H9 (cell line): ENCODE measurements around the gene P3H2. TPM values are rescaled to one million over a fixed set of nuclear protein-coding genes. Genes with fewer than 3 reads are reported as not detected.

Source experiments
- DNase-seq: peaks from one replicate; pipeline ENCODE4 v3.0.0-alpha.2; 2017
- H2AFZ ChIP-seq: one replicate; pipeline ENCODE4 v1.6.1; 2013; ENCODE audit warnings: mild to moderate bottlenecking, low read length, control low read depth, moderate library complexity
- H2AK5ac ChIP-seq: 2 replicates; pipeline ENCODE4 v1.6.1; 2013; ENCODE audit warnings: low read length, control low read depth, mixed read lengths; ENCODE audit not compliant: insufficient read length
- H2BK120ac ChIP-seq: one replicate; pipeline ENCODE4 v1.6.1; 2013; ENCODE audit warnings: low read depth, mild to moderate bottlenecking, low read length, control low read depth, inconsistent platforms; ENCODE audit not compliant: poor library complexity, severe bottlenecking
- H2BK12ac ChIP-seq: 2 replicates; pipeline ENCODE4 v1.6.1; 2013; ENCODE audit warnings: low read length, control low read depth, mixed read lengths, low read depth; ENCODE audit not compliant: insufficient read length
- H2BK15ac ChIP-seq: 2 replicates; pipeline ENCODE4 v1.6.1; 2013; ENCODE audit warnings: low read depth, low read length, control low read depth
- H2BK20ac ChIP-seq: one replicate; pipeline ENCODE4 v1.6.1; 2013; ENCODE audit warnings: low read depth, mild to moderate bottlenecking, low read length, control low read depth, inconsistent platforms; ENCODE audit not compliant: poor library complexity, severe bottlenecking
- H2BK5ac ChIP-seq: 2 replicates; pipeline ENCODE4 v1.6.1; 2013; ENCODE audit warnings: low read length, control low read depth, mixed read lengths; ENCODE audit not compliant: insufficient read length
- H3K14ac ChIP-seq: 2 replicates; pipeline ENCODE4 v1.6.1; 2013; ENCODE audit warnings: low read length, control low read depth; ENCODE audit not compliant: insufficient read depth
- H3K18ac ChIP-seq: 2 replicates; pipeline ENCODE4 v1.6.1; 2013; ENCODE audit warnings: low read depth, mild to moderate bottlenecking, mixed read lengths, low read length, control low read depth; ENCODE audit not compliant: insufficient read length
- H3K23ac ChIP-seq: 2 replicates; pipeline ENCODE4 v1.6.1; 2013; ENCODE audit warnings: low read length, control low read depth, mixed read lengths, low read depth; ENCODE audit not compliant: insufficient read length
- H3K23me2 ChIP-seq: 2 replicates; pipeline ENCODE4 v1.6.1; 2013; ENCODE audit warnings: low read depth, mild to moderate bottlenecking, mixed read lengths, low read length, control low read depth; ENCODE audit not compliant: insufficient read length, poor library complexity, severe bottlenecking
- H3K27ac ChIP-seq: 2 replicates; pipeline ENCODE4 v1.5.1; 2013; ENCODE audit warnings: low read length, control low read depth, mixed read lengths, low read depth; ENCODE audit not compliant: insufficient read length
- H3K27me3 ChIP-seq: 2 replicates; pipeline ENCODE4 v1.6.1; 2013; ENCODE audit warnings: low read length, control low read depth, inconsistent platforms; ENCODE audit not compliant: insufficient read depth
- H3K4ac ChIP-seq: 2 replicates; pipeline ENCODE4 v1.6.1; 2013; ENCODE audit warnings: low read depth, mild to moderate bottlenecking, control low read depth, inconsistent platforms, low read length, moderate library complexity
- H3K4me1 ChIP-seq: 2 replicates; pipeline ENCODE4 v1.6.1; 2013; ENCODE audit warnings: low read length, control low read depth, inconsistent platforms; ENCODE audit not compliant: insufficient read depth
- H3K4me2 ChIP-seq: 2 replicates; pipeline ENCODE4 v1.6.1; 2013; ENCODE audit warnings: low read length, control low read depth, mixed read lengths; ENCODE audit not compliant: insufficient read length, insufficient read depth
- H3K56ac ChIP-seq: 2 replicates; pipeline ENCODE4 v1.6.1; 2013; ENCODE audit warnings: low read depth, mild to moderate bottlenecking, mixed read lengths, low read length, control low read depth; ENCODE audit not compliant: insufficient read length
- H3K79me1 ChIP-seq: 2 replicates; pipeline ENCODE4 v1.6.1; 2013; ENCODE audit warnings: low read depth, mild to moderate bottlenecking, moderate library complexity, low read length, control low read depth, inconsistent platforms; ENCODE audit not compliant: insufficient read depth, poor library complexity, severe bottlenecking
- H3K79me2 ChIP-seq: 2 replicates; pipeline ENCODE4 v1.6.1; 2013; ENCODE audit warnings: low read length, control low read depth, inconsistent platforms; ENCODE audit not compliant: insufficient read depth
- H3K9ac ChIP-seq: 2 replicates; pipeline ENCODE4 v1.6.1; 2013; ENCODE audit warnings: low read length, control low read depth, mixed read lengths; ENCODE audit not compliant: insufficient read length; ENCODE audit errors: extremely low read depth
- H3K9me3 ChIP-seq: one replicate; pipeline ENCODE4 v1.6.1; 2013; ENCODE audit warnings: low read depth, low read length, inconsistent platforms; ENCODE audit not compliant: control insufficient read depth
- H3T11ph ChIP-seq: one replicate; pipeline ENCODE4 v1.6.1; 2013; ENCODE audit warnings: mild to moderate bottlenecking, low read length, control low read depth, inconsistent platforms
- H4K20me1 ChIP-seq: one replicate; pipeline ENCODE4 v1.6.1; 2013; ENCODE audit not compliant: control insufficient read depth, insufficient read length, insufficient read depth
- H4K5ac ChIP-seq: 2 replicates; pipeline ENCODE4 v1.6.1; 2013; ENCODE audit warnings: low read depth, mild to moderate bottlenecking, mixed read lengths, low read length, control low read depth; ENCODE audit not compliant: insufficient read length
- H4K8ac ChIP-seq: replicated peaks from 2 replicates; pipeline ENCODE4 v1.6.1; 2013; ENCODE audit warnings: low read length, control low read depth, mixed read lengths, low read depth; ENCODE audit not compliant: insufficient read length
- H4K91ac ChIP-seq: 2 replicates; pipeline ENCODE4 v1.6.1; 2013; ENCODE audit warnings: low read depth, mild to moderate bottlenecking, moderate library complexity, mixed read lengths, low read length, control low read depth; ENCODE audit not compliant: insufficient read length
- H3K27ac Mint-ChIP-seq, 3 experiments: 2 replicates in 2 of 3; 3 replicates in 1 of 3; pipeline ENCODE4 v1.8.0; 2020 to 2021; ENCODE audit warnings: mixed read lengths in 3 of 3, mild to moderate bottlenecking in 1 of 3, moderate library complexity in 1 of 3
- H3K27me3 Mint-ChIP-seq: 2 replicates; pipeline ENCODE4 v1.8.0; 2021; ENCODE audit warnings: low read depth, mild to moderate bottlenecking, moderate library complexity, mixed read lengths
- H3K36me3 Mint-ChIP-seq, 3 experiments: 2 replicates in 2 of 3; 3 replicates in 1 of 3; pipeline ENCODE4 v1.8.0; 2020 to 2021; ENCODE audit warnings: low read depth in 3 of 3, mixed read lengths in 3 of 3; ENCODE audit not compliant: insufficient read depth in 1 of 3
- H3K4me1 Mint-ChIP-seq, 2 experiments: 2 replicates each; pipeline ENCODE4 v1.8.0; 2020; ENCODE audit warnings: mixed read lengths in 2 of 2
- H3K4me3 Mint-ChIP-seq, 2 experiments: 2 replicates in 1 of 2; 3 replicates in 1 of 2; pipeline ENCODE4 v1.8.0; 2020 to 2021; ENCODE audit warnings: mild to moderate bottlenecking in 2 of 2, mixed read lengths in 2 of 2, moderate library complexity in 1 of 2
- H3K9me3 Mint-ChIP-seq, 2 experiments: 2 replicates in 1 of 2; 3 replicates in 1 of 2; pipeline ENCODE4 v1.8.0; 2020; ENCODE audit warnings: mild to moderate bottlenecking in 2 of 2, mixed read lengths in 2 of 2, moderate library complexity in 1 of 2
- CTCF ChIP-seq: fragments of 200-600 bp; sonication (generic); conservative IDR thresholded peaks from 3 replicates; pipeline ENCODE4 v1.8.0; 2021; ENCODE audit warnings: antibody characterized with exemption, mild to moderate bottlenecking
- WGBS: extraction: QIAGEN DNeasy Blood & Tissue Kit; methylation state at CpG from one replicate; pipeline ENCODE4 v1.1.7; 2013; ENCODE audit warnings: missing lambda C conversion rate, low lambda C conversion rate, mixed read lengths; ENCODE audit not compliant: insufficient read length; ENCODE audit errors: extremely low coverage; 5-methylcytosine and 5-hydroxymethylcytosine counted together
- total RNA-seq: library from RNA; stranded (reverse); gene quantifications from 2 replicates; pipeline ENCODE4 v1.2.1, GENCODE V29; 2021

Gene P3H2
- total RNA-seq, 1 experiment from 2014 or later = 41.5 TPM

- no peak overlapping the region for H3K14ac ChIP-seq
- H3K18ac ChIP-seq = no peak overlapping the region
- H2BK20ac ChIP-seq = no peak overlapping the region
- no peak overlapping the region for H3K27ac ChIP-seq
- no peaks in the 10 kb centered on the region for H4K20me1 ChIP-seq
- no peak overlapping the region for H2AFZ ChIP-seq
- no peak overlapping the region for H3K27ac Mint-ChIP-seq
- no peaks in the 10 kb centered on the region; the same call in 1 of the 2 replicates for H3K4me1 ChIP-seq
- H4K5ac ChIP-seq = no peak overlapping the region
- no peaks in the 10 kb centered on the region for H3K9me3 ChIP-seq
- H3K4me3 Mint-ChIP-seq = no peak overlapping the region
- no peak overlapping the region for H2BK5ac ChIP-seq
- no peak overlapping the region for H2BK12ac ChIP-seq
- H3K79me2 ChIP-seq = no peaks in the 10 kb centered on the region
- no CpG with 5 or more reads among the region's 3 CpGs for WGBS
- no peaks in the 10 kb centered on the region for H3K36me3 Mint-ChIP-seq
- no peak overlapping the region for H3K4me2 ChIP-seq
- no peaks in the 10 kb centered on the region for H3K9me3 Mint-ChIP-seq
- H3K23ac ChIP-seq = no peak overlapping the region
- H2BK120ac ChIP-seq = no peak overlapping the region
- no peak overlapping the region for H3K9ac ChIP-seq
- peaks cover 25 to 46% of the 10 kb centered on the region in 2 experiments for H3K4me1 Mint-ChIP-seq
- no peak overlapping the region for H3K4ac ChIP-seq
- no peak overlapping the region for H3K56ac ChIP-seq
- no peak for TF ChIP-seq CTCF
- no peaks in the 10 kb centered on the region for H3K79me1 ChIP-seq
- H3K27me3 ChIP-seq = no peaks in the 10 kb centered on the region
- no peaks in the 10 kb centered on the region for H3K27me3 Mint-ChIP-seq
- H2AK5ac ChIP-seq = no peak overlapping the region
- H3T11ph ChIP-seq = no peak overlapping the region
- no peak for DNase-seq
- no peak overlapping the region for H4K8ac ChIP-seq
- H3K23me2 ChIP-seq = no peaks in the 10 kb centered on the region
- H4K91ac ChIP-seq = no peak overlapping the region
- no peak overlapping the region for H2BK15ac ChIP-seq
These were observed 117.6 kb downstream of the P3H2 start for GRCh38 chr3:190003068-190003467.
